Measurements from ENCODE around the gene HOXD11.

The HOXD11 gene

GRCh38 chr2:176106581-176107539 lies at the start of gene HOXD11:
Gene HOXD11, plus strand, starts transcription at chr2:176107280. Its CDS starts 76 bp downstream, at chr2:176107356.
- peak; percentile 71 for DNase-seq

GRCh38 chr2:176063958-176064357 lies 43.1 kb upstream of the HOXD11 start:
- DNase-seq = no peak

GRCh38 chr2:176066645-176067588 lies 40.2 kb upstream of the HOXD11 start:
- no peak for DNase-seq

- no peak for DNase-seq
These were observed 39.3 kb upstream of the HOXD11 start for GRCh38 chr2:176067589-176068418.

DNA sequence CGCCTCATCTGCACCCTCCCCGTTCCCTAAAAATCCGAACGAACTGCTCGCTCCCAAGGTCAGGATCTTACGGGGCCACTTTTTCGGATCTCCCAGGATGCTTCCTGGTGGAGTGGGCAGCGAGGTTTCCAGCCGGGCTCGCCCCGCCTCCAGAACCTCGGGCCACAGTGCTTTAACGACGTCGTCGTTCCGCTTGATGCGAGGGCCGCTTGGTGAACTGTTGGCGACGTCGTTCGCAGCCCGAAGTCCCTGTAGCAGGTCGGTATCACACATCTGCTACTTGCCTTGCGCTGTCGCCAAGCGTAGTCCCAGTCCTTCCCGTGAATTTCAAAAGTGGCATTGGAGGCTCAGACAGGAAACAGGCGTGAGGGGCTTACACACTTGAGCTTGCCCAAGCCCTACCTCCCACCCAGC lies 38.7 kb upstream of the HOXD11 start:
- no peak for DNase-seq

GRCh38 chr2:176071330-176072291 lies 35.5 kb upstream of the HOXD11 start:
- DNase-seq = no peak

DNA sequence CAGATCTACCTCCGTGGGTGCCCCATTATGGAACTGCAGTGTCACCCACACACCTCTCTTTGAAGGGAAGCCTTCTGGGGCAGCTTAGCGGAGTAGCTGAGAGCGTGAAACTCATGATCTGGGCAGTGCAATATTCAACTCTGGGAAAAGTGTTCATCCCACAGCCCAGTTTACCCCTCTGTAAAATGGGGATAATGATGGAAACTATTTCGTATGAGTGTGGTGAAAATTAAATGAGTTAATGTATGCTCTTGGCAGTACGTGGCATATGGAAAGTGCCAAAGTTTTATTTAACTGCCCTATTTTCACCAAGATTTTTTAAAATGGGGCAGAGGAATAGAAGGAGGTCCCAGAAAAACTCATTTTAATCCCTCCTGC lies 34.8 kb upstream of the HOXD11 start:
- DNase-seq = no peak

- DNase-seq = no peak
These were observed 33.9 kb upstream of the HOXD11 start for GRCh38 chr2:176072951-176073904.

DNA sequence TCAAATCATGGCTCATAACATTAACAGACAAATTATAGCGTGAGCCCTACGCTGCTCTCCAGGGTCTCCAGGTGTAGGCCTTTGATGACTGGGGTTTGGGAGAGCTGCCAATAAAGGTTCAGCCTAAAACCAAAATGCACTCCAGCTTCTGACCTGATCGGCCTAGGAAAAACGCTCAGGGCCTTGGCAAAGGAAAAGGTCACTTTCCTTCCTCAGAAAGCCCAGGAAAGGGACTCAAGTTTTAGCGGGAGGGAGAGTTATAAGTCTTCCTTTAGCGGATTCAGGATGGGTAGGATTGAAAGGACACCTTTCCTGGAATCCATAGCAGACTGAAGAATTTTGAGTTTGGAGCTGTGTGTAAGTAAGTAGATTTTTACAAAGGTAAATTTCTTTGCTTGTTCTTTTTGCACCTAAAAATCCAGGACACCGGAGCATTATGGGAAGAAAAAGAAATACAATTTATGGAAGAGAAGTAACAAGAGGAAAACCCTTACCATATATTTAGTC lies 32.1 kb upstream of the HOXD11 start:
- DNase-seq = no peak

- no peak for DNase-seq
These were observed 31.6 kb upstream of the HOXD11 start for GRCh38 chr2:176075481-176075880.

- no peak for DNase-seq
These were observed 31.0 kb upstream of the HOXD11 start for GRCh38 chr2:176076063-176076462.

GRCh38 chr2:176076796-176077195 lies 30.3 kb upstream of the HOXD11 start:
- DNase-seq = no peak

- DNase-seq = no peak
These were observed 28.4 kb upstream of the HOXD11 start for GRCh38 chr2:176078541-176079284.

- DNase-seq = no peak
These were observed 27.7 kb upstream of the HOXD11 start for GRCh38 chr2:176079285-176079830.

- no peak for DNase-seq
These were observed 27.1 kb upstream of the HOXD11 start for GRCh38 chr2:176079831-176080539.

DNA sequence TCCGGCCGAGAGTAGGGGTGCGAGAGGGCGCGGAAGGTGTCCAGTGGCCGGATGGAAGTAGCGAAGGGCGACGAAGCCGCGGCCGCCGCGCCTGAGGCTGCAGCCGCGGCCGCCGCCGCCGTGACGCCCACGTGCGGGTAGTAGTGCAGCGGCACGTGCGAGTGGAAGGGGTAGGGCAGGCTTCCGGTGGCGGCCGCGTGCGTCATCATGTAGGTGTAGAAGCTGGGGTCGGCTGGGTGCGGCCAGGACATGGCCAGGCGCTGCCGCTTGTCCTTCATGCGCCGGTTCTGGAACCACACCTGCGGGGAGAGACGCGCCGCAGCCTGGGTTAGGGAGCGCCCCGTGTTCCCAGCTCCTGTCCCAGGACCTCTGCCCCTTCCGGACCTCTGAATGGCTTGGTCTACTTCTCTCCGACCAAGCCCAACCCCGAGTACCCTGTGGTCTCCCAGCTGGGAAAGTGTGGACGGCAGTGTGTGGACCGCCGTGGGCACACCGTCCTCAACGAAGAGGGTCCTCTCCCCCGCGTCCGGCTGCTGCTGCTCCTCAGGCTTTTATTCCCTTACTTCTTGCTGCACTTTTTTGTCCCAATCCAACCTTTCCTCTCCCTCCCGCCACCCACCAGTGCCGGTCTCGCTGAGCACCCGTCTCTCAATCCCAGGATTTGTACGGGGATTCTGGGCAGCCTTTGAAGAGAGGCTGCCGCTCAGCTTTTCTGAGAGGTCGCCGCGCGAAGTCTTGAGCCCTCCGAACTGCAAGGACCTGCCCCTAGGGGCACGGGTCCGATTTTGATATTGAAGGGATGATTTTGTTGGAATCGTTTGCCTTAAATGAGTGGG lies 26.3 kb upstream of the HOXD11 start:
- no peak for DNase-seq

DNA sequence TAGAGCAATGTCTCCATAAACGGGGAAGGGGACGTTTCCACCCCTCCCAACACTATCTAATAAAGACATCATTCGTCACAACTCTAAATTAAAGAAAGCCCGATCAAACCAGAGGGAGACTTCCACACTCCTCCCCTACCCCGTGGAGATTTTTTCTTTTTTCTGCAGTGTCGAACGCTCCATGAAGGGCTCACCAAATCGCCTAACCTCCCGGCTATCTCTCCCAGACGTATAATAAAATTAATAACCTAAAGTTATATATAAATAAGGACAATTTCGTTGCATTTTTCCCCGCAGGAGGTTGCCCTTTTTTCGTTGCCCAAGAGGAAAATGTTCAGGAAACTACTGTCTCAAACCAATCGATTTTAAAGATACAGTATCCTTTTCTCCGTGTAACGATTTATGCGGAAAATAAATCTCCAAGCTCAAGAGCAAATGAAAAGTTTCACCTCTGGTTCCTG lies 25.7 kb upstream of the HOXD11 start:
- DNase-seq = no peak

Data from NCI-H1436 (cell line).